Thoracic aorta (tissue), 2 donors: ENCODE results near the gene ESRRB. TPM values are rescaled to one million over a fixed set of nuclear protein-coding genes. Genes with fewer than 3 reads are reported as not detected.

Source experiments
- ATAC-seq: fragments of 150-250 bp; one replicate; pipeline ENCODE4 v1.8.0; 2017; ENCODE audit warnings: low read depth; ENCODE audit not compliant: insufficient number of reproducible peaks, low FRiP score
- DNase-seq: peaks from one replicate; pipeline ENCODE4 v3.0.0-alpha.2; 2020; ENCODE audit warnings: low spot score
- H3K27ac ChIP-seq, 2 donors: fragments of 200-600 bp; sonication (generic); 1 replicate in 1 of 2; 2 replicates in 1 of 2; pipeline ENCODE4 v1.5.1; 2016; ENCODE audit warnings: mild to moderate bottlenecking in 2 of 2, moderate library complexity in 2 of 2
- H3K27me3 ChIP-seq: fragments of 200-600 bp; sonication (generic); replicated peaks from 2 replicates; pipeline ENCODE4 v1.6.0; 2016; ENCODE audit warnings: mild to moderate bottlenecking; ENCODE audit not compliant: insufficient read depth
- H3K36me3 ChIP-seq: fragments of 200-600 bp; sonication (generic); one replicate; pipeline ENCODE4 v1.5.1; 2016
- H3K4me1 ChIP-seq, 2 donors: fragments of 200-600 bp; sonication (generic); 1 replicate in 1 of 2; 2 replicates in 1 of 2; pipeline versions ENCODE4 v1.5.1 to v1.6.0; 2016; ENCODE audit warnings: low read depth in 2 of 2, mild to moderate bottlenecking in 1 of 2; ENCODE audit not compliant: control insufficient read depth in 1 of 2
- H3K4me3 ChIP-seq: fragments of 200-600 bp; sonication (generic); 2 replicates; pipeline ENCODE4 v1.5.1; 2016; ENCODE audit warnings: mild to moderate bottlenecking
- H3K9me3 ChIP-seq: fragments of 200-600 bp; sonication (generic); 2 replicates; pipeline ENCODE4 v1.5.1; 2016
- total RNA-seq, 2 donors: library from RNA; depleted of rRNA; stranded (reverse); fragments of >200 nt; gene quantifications; one replicate each; pipeline versions ENCODE4 v1.1.0 to v1.2.3, GENCODE V29; 2016
- TF ChIP-seq, protein P1 (sequence below): fragments of 200-600 bp; sonication (generic); IDR thresholded peaks from one replicate; pipeline ENCODE4 v1.5.1; 2019; ENCODE audit warnings: antibody characterized with exemption

The ESRRB gene
- total RNA-seq, 2 donors from 2014 or later: 4.6 TPM; not detected in 1

- DNase-seq (no peak), ATAC-seq (no peak)
- Histone ChIP-seq H3K9me3 (no peaks in the 10 kb centered on the region), H3K4me1 (peaks cover 0 to 4% of the 10 kb centered on the region in 2 donors), H3K27ac (no peak overlapping the region), H3K27me3 (no peaks in the 10 kb centered on the region), H3K4me3 (no peak overlapping the region), H3K36me3 (no peaks in the 10 kb centered on the region)
- TF ChIP-seq, protein P1, sequence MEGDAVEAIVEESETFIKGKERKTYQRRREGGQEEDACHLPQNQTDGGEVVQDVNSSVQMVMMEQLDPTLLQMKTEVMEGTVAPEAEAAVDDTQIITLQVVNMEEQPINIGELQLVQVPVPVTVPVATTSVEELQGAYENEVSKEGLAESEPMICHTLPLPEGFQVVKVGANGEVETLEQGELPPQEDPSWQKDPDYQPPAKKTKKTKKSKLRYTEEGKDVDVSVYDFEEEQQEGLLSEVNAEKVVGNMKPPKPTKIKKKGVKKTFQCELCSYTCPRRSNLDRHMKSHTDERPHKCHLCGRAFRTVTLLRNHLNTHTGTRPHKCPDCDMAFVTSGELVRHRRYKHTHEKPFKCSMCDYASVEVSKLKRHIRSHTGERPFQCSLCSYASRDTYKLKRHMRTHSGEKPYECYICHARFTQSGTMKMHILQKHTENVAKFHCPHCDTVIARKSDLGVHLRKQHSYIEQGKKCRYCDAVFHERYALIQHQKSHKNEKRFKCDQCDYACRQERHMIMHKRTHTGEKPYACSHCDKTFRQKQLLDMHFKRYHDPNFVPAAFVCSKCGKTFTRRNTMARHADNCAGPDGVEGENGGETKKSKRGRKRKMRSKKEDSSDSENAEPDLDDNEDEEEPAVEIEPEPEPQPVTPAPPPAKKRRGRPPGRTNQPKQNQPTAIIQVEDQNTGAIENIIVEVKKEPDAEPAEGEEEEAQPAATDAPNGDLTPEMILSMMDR: no peak
Measured at GRCh38 chr14:76348898-76349297, 27.0 kb upstream of the ESRRB start.

DNA sequence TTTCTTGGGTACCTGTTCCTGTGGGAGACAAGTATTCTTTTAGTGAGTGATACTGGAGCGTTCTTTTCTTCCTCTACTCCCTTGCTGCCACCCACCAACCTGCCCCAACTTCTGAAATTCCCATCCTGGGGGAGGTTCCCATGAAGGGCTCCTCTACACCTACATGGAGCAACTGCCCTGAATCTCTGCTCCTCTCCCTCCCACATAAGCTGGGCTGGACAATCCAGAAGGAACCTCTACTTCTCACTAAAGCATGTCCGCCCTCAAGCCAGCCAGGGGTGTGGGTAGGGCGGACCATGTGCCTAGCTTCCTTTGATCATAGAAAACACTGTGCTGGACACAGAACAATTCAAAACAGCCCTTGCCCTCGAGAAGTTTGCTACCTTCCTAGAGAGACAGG lies 25.9 kb upstream of the ESRRB start:
- no peak for ATAC-seq
- TF ChIP-seq, protein P1: no peak

GRCh38 chr14:76350671-76351070 lies 25.3 kb upstream of the ESRRB start:
- no peaks in the 10 kb centered on the region for H3K27me3 ChIP-seq
- H3K4me1 ChIP-seq: peaks cover 0 to 4% of the 10 kb centered on the region in 2 donors
- H3K9me3 ChIP-seq: no peaks in the 10 kb centered on the region
- no peak overlapping the region for H3K27ac ChIP-seq
- TF ChIP-seq, protein P1: no peak
- no peaks in the 10 kb centered on the region for H3K36me3 ChIP-seq
- ATAC-seq (no peak), DNase-seq (no peak)
- H3K4me3 ChIP-seq: no peak overlapping the region

More for the DNA sequence above, 25.9 kb upstream of the ESRRB start:
- H3K4me1 ChIP-seq: peaks cover 0 to 4% of the 10 kb centered on the region in 2 donors
- H3K4me3 ChIP-seq: no peak overlapping the region
- no peaks in the 10 kb centered on the region for H3K36me3 ChIP-seq
- H3K27me3 ChIP-seq: no peaks in the 10 kb centered on the region
- no peaks in the 10 kb centered on the region for H3K9me3 ChIP-seq
- no peak for DNase-seq
- H3K27ac ChIP-seq: no peak overlapping the region

- Histone ChIP-seq H3K9me3 (no peaks in the 10 kb centered on the region), H3K36me3 (no peaks in the 10 kb centered on the region), H3K4me1 (peaks cover 0 to 4% of the 10 kb centered on the region in 2 donors), H3K27me3 (no peaks in the 10 kb centered on the region), H3K27ac (no peak overlapping the region), H3K4me3 (no peak overlapping the region)
- TF ChIP-seq, protein P1: no peak
- DNase-seq: no peak
- ATAC-seq: no peak
Measured at GRCh38 chr14:76351941-76352340, 24.0 kb upstream of the ESRRB start.

DNA sequence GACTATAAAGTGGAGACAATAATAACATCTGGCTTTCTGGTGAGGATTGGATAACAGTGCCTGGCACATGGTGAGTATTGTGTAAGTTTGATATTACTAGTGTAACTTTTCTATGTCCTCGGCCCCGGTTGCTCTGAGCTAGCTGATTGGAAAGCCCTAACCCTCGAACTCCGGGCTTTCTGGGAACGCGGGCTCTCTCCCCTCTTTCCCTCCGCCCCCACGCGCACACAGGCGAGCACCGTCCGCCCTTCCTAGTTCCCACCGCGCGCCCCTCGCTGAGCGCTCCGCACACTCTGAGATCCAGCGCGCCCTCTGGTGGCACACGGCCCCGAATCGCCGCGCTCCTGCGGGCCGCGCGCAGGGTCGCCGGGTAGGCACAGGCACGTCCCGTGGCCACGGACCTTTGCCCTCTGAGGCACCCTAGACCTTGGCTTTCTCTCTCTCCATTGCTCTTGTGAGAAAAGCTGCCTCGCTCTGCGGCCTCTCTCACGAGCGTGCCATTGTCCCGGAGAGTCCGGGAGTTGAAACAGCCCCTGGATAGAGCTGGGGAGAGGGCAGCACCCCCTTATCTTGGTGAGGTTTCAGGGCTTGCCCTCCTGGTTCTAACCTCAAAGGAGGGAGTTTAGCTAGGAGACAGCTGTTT lies 23.2 kb upstream of the ESRRB start:
- no peak overlapping the region for H3K27ac ChIP-seq
- peaks cover 0 to 4% of the 10 kb centered on the region in 2 donors for H3K4me1 ChIP-seq
- H3K36me3 ChIP-seq: no peaks in the 10 kb centered on the region
- TF ChIP-seq, protein P1: peak; percentile 71
- H3K9me3 ChIP-seq: no peaks in the 10 kb centered on the region
- no peaks in the 10 kb centered on the region for H3K27me3 ChIP-seq
- no peak for ATAC-seq
- no peak for DNase-seq
- peak overlapping the region; percentile 60 for H3K4me3 ChIP-seq
